SIG-M5 (cell line): ENCODE results near the gene SPATA4.
"Not testable (repeated sequence)": the region's sequence is repeated elsewhere in the genome, so short reads cannot be mapped to it uniquely, and the experiment has no call there.

Source experiments
- DNase-seq: peaks from one replicate; lab custom pipeline; 2025; lab: John Stamatoyannopoulos, UW

The SPATA4 gene

GRCh38 chr4:176195184-176195978, at the start of gene SPATA4:
TSS of gene SPATA4 (minus strand) at chr4:176195585. CDS start at chr4:176195562, 23 bp downstream.
- DNase-seq: peak; percentile 65

GRCh38 chr4:176242764-176243347, 47.5 kb upstream of the SPATA4 start:
- no peak for DNase-seq

- no peak for DNase-seq
These were observed 46.3 kb upstream of the SPATA4 start for GRCh38 chr4:176241703-176242102.

- DNase-seq: no peak
These were observed 43.4 kb upstream of the SPATA4 start for GRCh38 chr4:176238826-176239225.

- DNase-seq: no peak
These were observed 42.8 kb upstream of the SPATA4 start for GRCh38 chr4:176238157-176238610.

- DNase-seq: no peak
These were observed 41.6 kb upstream of the SPATA4 start for GRCh38 chr4:176236946-176237345.

GRCh38 chr4:176230836-176231235, 35.5 kb upstream of the SPATA4 start:
- DNase-seq: no peak

GRCh38 chr4:176229645-176230044, 34.3 kb upstream of the SPATA4 start:
- DNase-seq: no peak

- no peak for DNase-seq
These were observed 31.4 kb upstream of the SPATA4 start for GRCh38 chr4:176226736-176227135.

- DNase-seq: no peak
These were observed 28.2 kb upstream of the SPATA4 start for GRCh38 chr4:176223561-176223960.

- DNase-seq: no peak
These were observed 26.8 kb upstream of the SPATA4 start for GRCh38 chr4:176222149-176222548.

- DNase-seq: no peak
These were observed 22.1 kb upstream of the SPATA4 start for GRCh38 chr4:176217510-176217909.

GRCh38 chr4:176212351-176212750, 17.0 kb upstream of the SPATA4 start:
- not testable (repeated sequence) for DNase-seq

GRCh38 chr4:176210579-176211296, 15.4 kb upstream of the SPATA4 start:
- no peak for DNase-seq

GRCh38 chr4:176210101-176210500, 14.7 kb upstream of the SPATA4 start:
- no peak for DNase-seq

- DNase-seq: no peak
These were observed 14.2 kb upstream of the SPATA4 start for GRCh38 chr4:176209535-176209934.

- no peak for DNase-seq
These were observed 12.5 kb upstream of the SPATA4 start for GRCh38 chr4:176207839-176208238.

- DNase-seq: no peak
These were observed 9.9 kb upstream of the SPATA4 start for GRCh38 chr4:176205299-176205698.

GRCh38 chr4:176198316-176198903, 3.0 kb upstream of the SPATA4 start:
- DNase-seq: no peak

- no peak for DNase-seq
These were observed 1.4 kb downstream of the SPATA4 start for GRCh38 chr4:176193938-176194337.

GRCh38 chr4:176193126-176193525, 2.3 kb downstream of the SPATA4 start:
- no peak for DNase-seq

- no peak for DNase-seq
These were observed 3.4 kb downstream of the SPATA4 start for GRCh38 chr4:176191974-176192373.
